CMK (cell line): ENCODE results near the gene PARK7.

Source experiments
- DNase-seq: peaks from one replicate; pipeline ENCODE4 v3.0.0-alpha.2; 2010; ENCODE audit warnings: low read depth

The PARK7 gene

GRCh38 chr1:7984811-7985210 is 23.3 kb downstream of the PARK7 start:
- DNase-seq = no peak

DNA sequence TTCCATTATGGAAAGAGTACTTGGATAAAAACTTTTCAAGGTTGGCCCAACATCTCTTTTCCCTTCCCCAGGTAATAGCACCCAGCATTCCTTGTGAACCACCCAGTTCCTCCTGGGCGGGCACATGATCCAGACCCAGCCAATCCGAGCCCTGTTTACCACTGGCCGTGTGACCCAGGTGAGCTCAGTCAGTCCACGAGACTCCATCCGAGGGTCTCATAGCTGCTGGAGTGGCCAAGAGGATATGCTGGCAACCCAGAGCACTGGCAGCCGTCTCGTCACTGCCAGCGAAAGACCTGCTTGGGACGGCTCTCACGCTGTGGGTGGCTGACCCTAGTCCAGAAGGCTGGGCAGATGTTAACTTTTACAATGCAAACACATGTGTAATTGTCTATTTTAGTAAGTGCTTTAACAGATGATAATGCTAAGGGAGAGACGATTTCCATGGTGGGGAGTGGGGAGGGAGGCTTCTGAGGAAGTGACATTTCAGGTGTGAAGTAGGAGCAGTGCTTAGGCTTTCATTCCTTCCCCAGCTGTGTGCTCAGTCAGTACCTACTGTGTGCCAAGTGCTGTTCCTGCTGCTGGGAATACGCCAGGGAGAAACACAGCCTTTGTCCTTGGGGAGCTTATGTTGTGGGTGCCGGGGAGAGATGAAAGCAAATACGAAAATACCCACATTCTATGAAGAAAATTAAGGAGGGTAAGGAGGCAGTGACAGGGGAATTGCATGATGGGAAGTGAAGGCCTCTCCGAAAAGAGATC is 24.5 kb downstream of the PARK7 start:
- DNase-seq = no peak

- no peak for DNase-seq
Measured at GRCh38 chr1:7987528-7987927, 26.0 kb downstream of the PARK7 start.

- no peak for DNase-seq
Measured at GRCh38 chr1:7988576-7988975, 27.1 kb downstream of the PARK7 start.

- DNase-seq = no peak
Measured at GRCh38 chr1:7989762-7990428, 28.4 kb downstream of the PARK7 start.

GRCh38 chr1:7991504-7992440 is 30.3 kb downstream of the PARK7 start:
- no peak for DNase-seq

DNA sequence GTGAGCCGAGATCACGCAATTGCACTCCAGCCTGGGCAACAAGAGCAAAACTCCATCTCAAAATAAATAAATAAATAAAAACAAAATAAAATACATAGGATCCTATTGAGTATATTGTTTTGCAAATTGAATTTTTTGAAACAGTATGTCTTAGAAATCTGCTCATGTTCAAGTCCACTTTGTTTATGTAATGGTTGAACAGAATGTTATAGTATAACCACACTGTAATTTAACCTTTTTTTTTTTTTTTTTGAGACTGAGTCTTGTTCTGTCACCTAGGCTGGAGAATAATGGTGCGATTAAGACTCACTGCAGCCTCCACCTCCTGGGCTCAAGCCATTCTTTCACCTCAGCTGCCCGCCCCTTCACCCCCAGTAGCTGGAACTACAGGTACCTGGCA is 31.4 kb downstream of the PARK7 start:
- no peak for DNase-seq

DNA sequence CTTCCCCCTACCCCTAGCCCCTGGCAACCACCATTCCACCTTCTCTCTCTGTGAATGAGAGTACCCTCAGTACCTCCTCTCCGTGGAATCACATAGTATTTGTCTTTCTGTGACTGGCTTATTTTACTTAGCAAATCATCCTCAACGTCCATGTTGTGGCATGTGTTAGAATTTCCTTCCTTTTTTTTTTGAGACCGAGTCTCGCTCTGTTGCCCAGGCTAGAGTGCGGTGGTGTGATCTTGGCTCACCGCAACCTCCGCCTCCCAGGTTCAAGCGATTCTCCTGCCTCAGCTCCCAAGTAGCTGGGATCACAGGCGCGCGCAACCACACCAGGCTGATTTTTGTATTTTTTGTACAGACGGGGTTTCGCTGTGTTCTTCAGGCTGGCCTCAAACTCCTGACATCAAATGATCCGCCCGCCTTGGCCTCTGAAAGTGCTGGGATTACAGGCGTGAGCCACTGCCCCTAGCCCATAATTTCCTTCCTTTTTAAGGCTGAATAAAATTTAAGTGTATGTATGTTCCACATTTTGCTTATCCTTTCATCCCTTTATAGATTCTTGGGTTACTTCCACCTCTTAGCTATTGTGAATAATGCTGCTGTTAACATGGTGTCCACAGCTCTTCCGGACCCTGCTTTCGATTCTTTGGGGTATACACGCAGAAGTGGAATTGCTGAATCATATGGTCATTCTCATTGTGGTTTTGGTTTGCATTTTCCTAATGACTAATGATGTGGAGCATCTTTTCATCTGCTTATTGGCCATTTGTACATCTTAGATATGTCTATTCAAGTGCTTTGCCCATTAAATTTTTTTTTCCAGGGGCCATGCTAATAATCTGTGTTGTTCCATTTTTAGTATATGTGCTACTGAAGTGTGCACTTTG is 32.3 kb downstream of the PARK7 start:
- DNase-seq = no peak

DNA sequence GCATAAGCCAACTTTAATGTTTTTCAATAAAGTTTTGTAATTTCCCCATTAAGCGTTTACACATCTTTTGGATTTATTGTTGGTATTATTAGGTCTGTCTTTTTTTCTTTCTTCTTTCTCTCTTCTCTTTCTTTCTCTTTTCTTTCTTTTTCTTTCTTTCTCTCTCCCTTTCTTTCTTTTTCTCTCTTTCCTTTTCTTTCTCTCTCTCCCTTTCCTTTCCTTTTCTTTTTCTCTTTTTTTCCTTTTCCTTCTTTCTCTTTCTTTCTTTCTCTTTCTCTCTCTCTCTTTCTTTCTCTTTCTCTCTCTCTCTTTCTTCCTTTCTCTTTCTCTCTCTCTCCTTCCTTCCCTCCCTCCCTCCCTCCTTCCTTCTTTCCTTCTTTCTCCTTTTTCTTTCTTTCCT is 33.3 kb downstream of the PARK7 start:
- DNase-seq = no peak

DNA sequence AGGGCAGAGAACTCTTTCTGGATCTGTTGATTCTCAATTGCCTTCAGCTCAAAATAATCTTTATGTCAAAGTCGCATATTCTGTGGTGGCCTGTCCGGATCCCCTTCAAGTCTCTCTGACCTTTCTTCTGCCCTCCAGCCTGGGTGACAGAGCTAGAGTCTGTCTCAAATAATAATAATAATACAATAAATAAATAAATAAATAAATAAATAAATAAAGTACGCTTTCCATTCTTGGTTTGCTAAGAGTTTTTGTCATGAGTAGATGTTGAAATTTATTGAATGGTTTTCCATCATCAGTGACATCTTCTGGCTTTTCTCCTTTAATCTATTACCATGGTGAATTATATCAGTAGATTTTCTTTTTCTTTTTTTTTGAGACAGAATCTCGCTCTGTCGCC is 33.9 kb downstream of the PARK7 start:
- DNase-seq = no peak

- DNase-seq = no peak
Measured at GRCh38 chr1:8002329-8002910, 40.9 kb downstream of the PARK7 start.

GRCh38 chr1:8002921-8003320 is 41.4 kb downstream of the PARK7 start:
- DNase-seq = no peak

DNA sequence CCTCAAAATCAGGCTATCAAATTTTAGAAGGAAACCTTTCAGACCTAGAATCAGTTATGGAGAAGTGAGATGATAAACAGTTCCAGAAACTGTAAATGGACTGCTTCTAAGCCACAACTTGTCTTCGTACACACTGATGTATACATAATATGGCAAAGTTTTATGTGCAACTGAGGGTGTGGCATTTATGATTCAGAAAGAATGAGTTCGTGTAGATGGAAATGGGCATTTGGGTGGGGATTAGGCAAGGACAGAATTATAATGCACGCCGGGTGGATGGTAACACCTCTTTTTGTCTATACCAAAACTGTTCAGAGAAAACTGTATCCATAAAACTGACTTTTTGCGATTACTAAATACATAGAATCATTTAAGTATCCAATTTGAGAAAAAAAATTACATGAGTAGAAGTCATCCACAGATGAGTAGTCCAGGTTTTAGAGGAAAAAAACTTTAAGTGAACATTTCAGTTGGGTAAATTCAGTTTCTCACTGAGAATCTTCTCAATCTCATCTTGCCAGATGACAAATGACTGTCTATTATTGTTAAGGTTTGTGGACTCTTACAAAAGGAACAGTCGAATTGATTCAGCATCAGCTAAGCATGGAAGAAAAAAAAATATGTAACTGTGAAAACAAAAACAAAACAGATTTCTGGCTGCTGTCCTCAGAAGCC is 42.1 kb downstream of the PARK7 start:
- no peak for DNase-seq

DNA sequence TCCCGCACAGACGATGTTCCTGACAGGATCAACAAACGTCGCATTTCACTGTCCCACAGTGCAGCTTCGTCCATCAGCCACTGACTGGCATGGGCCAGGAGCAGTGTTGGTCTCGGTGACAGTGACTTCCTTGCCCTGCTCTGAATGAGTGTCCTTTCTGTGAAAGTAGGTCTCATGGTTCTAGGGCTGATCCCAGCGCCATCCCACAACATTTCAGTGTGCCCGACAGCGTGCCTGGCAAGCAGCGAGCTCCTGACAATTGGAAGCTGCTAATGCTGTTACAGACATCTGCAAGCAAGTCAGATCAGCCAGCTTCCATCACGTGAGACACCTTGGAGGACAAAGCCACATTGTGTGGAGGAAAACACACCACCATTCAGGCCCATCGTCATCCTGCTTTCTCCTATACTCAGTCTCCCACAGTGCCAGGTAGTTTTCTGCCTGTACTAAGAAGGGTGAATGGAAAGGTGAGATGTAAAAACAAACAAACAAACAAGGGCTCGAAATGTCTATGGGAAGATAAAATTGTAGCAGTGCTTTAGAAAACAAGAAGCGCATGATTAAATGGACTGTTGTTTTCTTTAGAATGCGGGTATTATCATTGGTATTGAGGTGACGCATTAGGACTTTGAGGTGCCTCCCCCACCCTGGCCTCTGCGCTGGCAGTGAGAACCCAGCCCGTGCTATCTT is 42.7 kb downstream of the PARK7 start:
- no peak for DNase-seq

DNA sequence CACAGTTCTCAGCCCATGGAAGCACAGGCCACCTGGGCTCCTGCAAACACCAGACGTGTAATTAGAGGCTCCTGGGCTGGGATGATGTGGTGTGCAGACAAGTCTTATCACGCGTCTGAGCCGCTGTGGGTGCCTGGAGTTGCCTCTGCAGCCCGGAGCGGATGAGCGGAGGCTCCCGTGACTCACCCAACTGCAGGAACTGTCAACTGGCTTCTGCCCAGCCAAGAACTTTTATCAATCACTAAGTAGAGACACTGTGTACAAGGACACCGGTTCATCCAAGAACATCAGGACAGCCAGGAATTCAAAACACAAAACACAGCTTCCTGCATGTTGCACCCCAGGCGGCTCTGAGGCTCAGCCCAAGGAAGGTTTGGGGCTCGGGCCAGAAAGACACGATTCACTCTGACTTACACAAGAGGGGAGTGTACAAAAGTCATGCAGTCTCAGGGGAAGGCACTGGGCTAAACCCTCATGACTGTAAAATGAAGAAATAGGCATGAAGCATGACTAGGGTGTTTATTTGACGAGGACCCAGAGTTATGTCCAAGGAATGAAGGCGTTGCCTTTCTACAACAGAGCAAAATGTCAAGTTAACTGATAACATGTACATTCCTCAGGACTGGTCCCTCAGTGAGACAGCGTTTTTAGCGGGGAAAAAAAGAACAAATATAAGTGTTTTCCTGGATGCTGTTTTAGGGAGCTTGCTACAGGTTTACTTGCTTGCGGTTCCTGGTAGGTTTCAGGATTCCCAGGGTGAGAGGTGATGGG is 43.5 kb downstream of the PARK7 start:
- DNase-seq = no peak

DNA sequence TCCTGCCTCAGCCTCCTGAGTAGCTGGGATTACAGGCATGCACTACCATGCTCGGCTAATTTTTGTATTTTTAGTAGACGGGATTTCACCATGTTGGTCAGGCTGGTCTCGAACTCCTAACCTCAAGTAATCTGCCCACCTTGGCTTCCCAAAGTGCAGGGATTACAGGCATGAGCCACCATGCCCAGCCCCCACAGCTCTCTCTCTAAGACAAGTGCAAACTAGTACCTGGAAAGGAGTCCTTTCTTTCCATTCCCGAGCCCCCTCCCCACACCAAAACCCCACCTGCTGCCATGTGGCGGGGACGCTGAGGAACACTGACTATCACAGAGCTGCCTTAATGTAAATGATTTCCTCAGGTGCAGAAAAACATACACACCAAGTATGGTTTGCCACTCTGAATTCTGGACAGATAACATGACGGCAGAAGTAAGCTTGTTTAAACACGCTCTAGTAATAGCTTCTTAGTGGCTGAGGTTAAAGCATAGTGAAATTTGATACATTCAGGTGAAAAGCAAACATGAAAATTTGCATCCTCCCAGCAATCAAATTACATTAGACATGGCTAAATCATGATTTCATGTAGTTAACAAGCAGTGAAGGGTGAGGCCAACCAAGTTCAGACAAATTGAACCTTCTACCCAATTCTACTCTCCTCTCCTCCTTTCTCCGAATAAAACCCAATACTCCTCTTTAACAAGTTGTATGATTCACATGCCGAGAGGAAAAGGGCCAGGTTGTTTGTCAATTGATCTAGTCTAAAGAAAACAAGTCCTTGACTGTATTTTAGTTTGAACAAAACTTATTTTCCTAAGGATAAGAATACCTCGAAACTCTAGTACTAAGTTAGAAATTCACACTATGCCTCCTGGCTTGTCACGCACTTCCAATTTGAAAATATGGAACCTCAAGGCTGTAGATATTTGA is 44.8 kb downstream of the PARK7 start:
- no peak for DNase-seq

- no peak for DNase-seq
Measured at GRCh38 chr1:8009043-8010002, 47.8 kb downstream of the PARK7 start.
